ENCODE measurements around the gene KIF18A. TPM values are rescaled to one million over a fixed set of nuclear protein-coding genes. Genes with fewer than 3 reads are reported as not detected.

Gene KIF18A
- total and polyA plus RNA-seq, 5 experiments from 2014 or later: 0.20 to 1.2 (median 0.41) TPM

- Mint-ChIP-seq H3K4me3 (no peak overlapping the region), H3K4me1 (no peaks in the 10 kb centered on the region), H3K36me3 (no peaks in the 10 kb centered on the region), H3K9me3 (no peaks in the 10 kb centered on the region), H3K27me3 (no peaks in the 10 kb centered on the region), H3K27ac (no peak overlapping the region)
- ATAC-seq: no peak
- POLR2A ChIA-PET: no interaction called here
- no peak for DNase-seq
These were observed 49.6 kb downstream of the KIF18A start for GRCh38 chr11:28058333-28058732.

DNA sequence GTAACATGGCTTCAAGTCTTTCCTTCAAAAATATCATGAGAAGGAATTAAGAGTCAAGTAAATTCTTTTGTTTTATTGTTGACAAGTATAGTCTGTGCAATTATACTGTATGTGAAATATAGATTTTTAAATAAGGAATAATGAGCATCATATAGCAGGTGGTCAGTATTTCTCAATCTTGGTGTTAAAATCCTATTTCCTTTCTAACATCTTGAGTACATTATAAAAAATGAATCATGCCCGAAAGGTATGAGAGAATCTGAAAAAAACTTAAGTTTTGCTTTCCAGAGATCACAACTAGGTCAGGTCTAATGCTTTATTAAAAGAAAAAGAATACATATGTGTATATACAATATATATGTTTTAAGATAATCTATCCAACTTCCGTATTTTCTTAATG, 53.1 kb downstream of the KIF18A start:
- H3K9me3 Mint-ChIP-seq: no peaks in the 10 kb centered on the region
- POLR2A ChIA-PET: no interaction called here
- no peak for ATAC-seq
- H3K36me3 Mint-ChIP-seq: no peaks in the 10 kb centered on the region
- H3K27ac Mint-ChIP-seq: no peak overlapping the region
- no peak overlapping the region for H3K4me3 Mint-ChIP-seq
- H3K27me3 Mint-ChIP-seq: no peaks in the 10 kb centered on the region
- H3K4me1 Mint-ChIP-seq: no peaks in the 10 kb centered on the region
- no peak for DNase-seq

- Mint-ChIP-seq H3K9me3 (no peaks in the 10 kb centered on the region), H3K27ac (no peak overlapping the region), H3K4me3 (no peak overlapping the region), H3K27me3 (no peaks in the 10 kb centered on the region), H3K4me1 (no peaks in the 10 kb centered on the region), H3K36me3 (no peaks in the 10 kb centered on the region)
- DNase-seq (no peak), ATAC-seq (no peak)
- POLR2A ChIA-PET: no interaction called here
These were observed 58.4 kb downstream of the KIF18A start for GRCh38 chr11:28049338-28050216.

GRCh38 chr11:28048812-28049211, 59.1 kb downstream of the KIF18A start:
- H3K4me3 Mint-ChIP-seq: no peak overlapping the region
- no peaks in the 10 kb centered on the region for H3K36me3 Mint-ChIP-seq
- no peaks in the 10 kb centered on the region for H3K9me3 Mint-ChIP-seq

DNA sequence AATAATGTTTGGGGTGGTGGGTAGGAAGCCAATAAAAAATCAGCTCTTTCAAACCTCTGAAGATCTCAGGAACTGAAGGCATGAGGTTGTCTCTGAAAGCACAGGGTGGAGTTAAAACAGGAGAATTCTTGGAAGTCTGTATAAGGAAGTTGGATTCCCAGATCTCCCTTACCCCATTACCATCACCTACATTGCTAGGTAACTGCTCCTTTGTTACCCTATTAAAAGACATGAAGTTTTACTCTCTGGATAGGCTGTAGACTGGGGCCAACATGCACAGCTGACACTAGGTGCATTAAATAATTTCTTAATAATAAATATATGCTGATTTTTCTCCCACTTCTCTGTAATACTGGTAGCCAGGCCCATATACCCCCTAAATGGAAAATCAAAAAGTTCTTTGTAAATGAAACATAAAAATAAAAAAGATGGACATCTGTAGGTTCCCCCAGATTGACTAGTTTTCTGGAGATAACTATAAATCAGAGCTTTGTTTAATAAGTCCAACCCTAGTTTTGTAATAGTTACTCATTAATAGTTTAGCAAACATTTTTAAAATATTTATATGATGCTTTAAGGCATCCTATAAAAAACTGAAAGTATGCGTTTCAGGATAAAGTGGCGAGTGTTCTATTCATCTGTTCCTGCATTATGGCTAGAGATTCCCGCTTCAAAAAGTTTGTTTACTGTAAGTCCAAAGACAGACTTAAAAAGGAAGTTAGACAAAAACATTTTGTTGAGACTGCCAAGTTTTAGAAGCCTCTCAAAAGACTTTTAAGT, 63.8 kb downstream of the KIF18A start:
- POLR2A ChIA-PET: no interaction called here
- DNase-seq (no peak), ATAC-seq (no peak)
- no peaks in the 10 kb centered on the region for H3K36me3 Mint-ChIP-seq
- no peaks in the 10 kb centered on the region for H3K27me3 Mint-ChIP-seq
- no peaks in the 10 kb centered on the region for H3K9me3 Mint-ChIP-seq
- no peak overlapping the region for H3K27ac Mint-ChIP-seq
- H3K4me3 Mint-ChIP-seq: no peak overlapping the region
- H3K4me1 Mint-ChIP-seq: no peaks in the 10 kb centered on the region

More at GRCh38 chr11:28048812-28049211, 59.1 kb downstream of the KIF18A start:
- ATAC-seq (no peak), DNase-seq (no peak)
- no peak overlapping the region for H3K27ac Mint-ChIP-seq
- POLR2A ChIA-PET: no interaction called here
- no peaks in the 10 kb centered on the region for H3K27me3 Mint-ChIP-seq
- H3K4me1 Mint-ChIP-seq: no peaks in the 10 kb centered on the region

DNA sequence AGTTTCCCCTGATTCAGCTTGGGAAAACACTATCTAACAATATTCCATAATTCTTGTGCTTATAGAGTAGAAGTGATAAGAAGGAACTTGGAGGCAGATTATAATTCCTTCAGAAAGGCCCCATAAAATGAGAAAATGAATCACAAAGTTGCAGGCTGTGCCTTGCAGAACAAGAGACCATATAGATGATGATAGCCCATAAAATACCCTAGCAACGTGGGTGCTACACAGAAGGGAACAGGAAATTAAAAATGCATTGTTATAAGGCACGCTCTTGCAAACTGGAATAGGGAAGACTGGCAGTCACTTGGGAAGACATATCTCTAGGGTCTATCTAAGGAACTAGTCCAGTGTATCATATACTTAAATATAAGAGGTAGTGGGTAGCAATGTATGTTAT, 67.6 kb downstream of the KIF18A start:
- no peaks in the 10 kb centered on the region for H3K9me3 Mint-ChIP-seq
- no peaks in the 10 kb centered on the region for H3K27me3 Mint-ChIP-seq
- H3K4me1 Mint-ChIP-seq: no peaks in the 10 kb centered on the region
- no peaks in the 10 kb centered on the region for H3K36me3 Mint-ChIP-seq
- no peak overlapping the region for H3K4me3 Mint-ChIP-seq
- H3K27ac Mint-ChIP-seq: no peak overlapping the region
- ATAC-seq (no peak), DNase-seq (no peak)
- POLR2A ChIA-PET: no interaction called here

GRCh38 chr11:28038775-28039174, 69.2 kb downstream of the KIF18A start:
- no peaks in the 10 kb centered on the region for H3K27me3 Mint-ChIP-seq
- POLR2A ChIA-PET: no interaction called here
- H3K27ac Mint-ChIP-seq: no peak overlapping the region
- H3K4me1 Mint-ChIP-seq: no peaks in the 10 kb centered on the region
- H3K4me3 Mint-ChIP-seq: no peak overlapping the region
- DNase-seq (no peak), ATAC-seq (no peak)
- no peaks in the 10 kb centered on the region for H3K9me3 Mint-ChIP-seq
- H3K36me3 Mint-ChIP-seq: no peaks in the 10 kb centered on the region

DNA sequence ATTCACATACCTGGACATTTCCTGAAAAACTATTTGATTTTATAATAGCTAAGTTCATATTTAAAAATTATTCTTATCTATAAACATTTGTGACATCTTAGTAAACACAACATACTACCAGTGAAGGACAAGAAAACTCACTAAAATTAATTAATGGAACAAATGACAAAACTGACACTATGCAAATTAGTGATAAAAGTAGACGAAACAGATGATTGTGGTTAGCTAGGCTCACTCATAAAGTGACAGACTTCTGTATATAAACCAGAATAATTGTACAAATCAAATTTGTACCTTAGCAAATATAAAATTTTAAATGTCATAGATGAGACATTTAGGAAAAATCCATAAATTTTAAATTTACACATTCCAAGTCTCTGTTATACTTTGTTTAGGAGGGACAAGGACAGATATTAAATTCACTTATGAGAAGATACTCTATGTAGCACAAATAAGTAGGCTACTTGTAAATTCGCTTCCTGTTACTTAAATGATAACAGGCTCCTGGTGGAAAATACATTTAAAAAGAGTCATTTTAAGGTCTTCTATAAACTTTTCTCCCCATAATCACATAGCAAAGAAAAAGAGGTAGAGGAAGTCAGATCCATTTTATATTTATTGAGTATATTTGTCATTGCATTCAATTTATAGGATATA, 81.2 kb downstream of the KIF18A start:
- H3K9me3 Mint-ChIP-seq: no peaks in the 10 kb centered on the region
- ATAC-seq (no peak), DNase-seq (no peak)
- no peak overlapping the region for H3K27ac Mint-ChIP-seq
- no peak overlapping the region for H3K4me3 Mint-ChIP-seq
- POLR2A ChIA-PET: no interaction called here
- no peaks in the 10 kb centered on the region for H3K27me3 Mint-ChIP-seq
- H3K4me1 Mint-ChIP-seq: no peaks in the 10 kb centered on the region
- no peaks in the 10 kb centered on the region for H3K36me3 Mint-ChIP-seq

DNA sequence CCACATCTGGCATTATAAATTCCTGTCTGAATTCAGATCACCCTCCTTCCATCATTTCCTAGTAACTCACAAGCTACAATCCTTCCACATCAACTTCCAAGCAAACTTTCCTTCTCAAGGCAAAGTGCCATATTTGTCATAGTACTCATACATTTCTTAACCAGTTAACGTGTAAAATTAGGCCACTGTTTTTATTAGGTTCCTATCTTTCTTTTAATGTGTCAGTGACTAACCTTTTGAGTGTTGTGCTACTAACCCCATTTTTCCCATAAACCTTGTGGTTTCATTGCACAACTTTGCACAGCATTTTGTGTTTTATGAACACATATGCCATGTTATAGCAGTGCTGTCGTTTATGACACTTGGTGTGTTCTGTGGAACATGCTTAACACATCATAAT, 90.1 kb downstream of the KIF18A start:
- Mint-ChIP-seq H3K9me3 (no peaks in the 10 kb centered on the region), H3K4me3 (no peak overlapping the region), H3K27me3 (no peaks in the 10 kb centered on the region), H3K36me3 (no peaks in the 10 kb centered on the region), H3K27ac (no peak overlapping the region), H3K4me1 (no peaks in the 10 kb centered on the region)
- POLR2A ChIA-PET: no interaction called here
- ATAC-seq: no peak
- DNase-seq: no peak

- ATAC-seq (no peak), DNase-seq (no peak)
- Mint-ChIP-seq H3K27me3 (no peaks in the 10 kb centered on the region), H3K4me3 (no peak overlapping the region), H3K4me1 (no peaks in the 10 kb centered on the region), H3K9me3 (no peaks in the 10 kb centered on the region), H3K36me3 (no peaks in the 10 kb centered on the region), H3K27ac (no peak overlapping the region)
- POLR2A ChIA-PET: no interaction called here
These were observed 96.1 kb downstream of the KIF18A start for GRCh38 chr11:28011813-28012212.

DNA sequence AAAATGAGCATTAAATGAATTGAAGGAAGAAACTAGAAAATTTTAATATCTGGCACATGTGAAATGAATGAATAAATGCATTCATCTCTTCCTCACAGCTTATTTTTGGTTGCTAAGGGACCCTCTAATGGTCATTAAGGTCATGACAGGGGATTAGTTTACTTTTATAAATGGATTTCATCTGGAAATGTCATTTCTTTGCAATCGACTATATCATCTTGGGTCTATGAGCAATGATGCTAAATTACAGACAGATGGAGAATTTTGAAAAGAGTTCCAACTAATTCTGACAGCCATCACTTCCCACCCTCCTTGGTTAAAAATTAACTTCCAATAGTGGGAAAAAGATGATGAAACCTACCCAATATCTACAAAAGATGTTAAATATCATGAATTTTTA, 98.0 kb downstream of the KIF18A start:
- H3K27me3 Mint-ChIP-seq: no peaks in the 10 kb centered on the region
- DNase-seq (no peak), ATAC-seq (no peak)
- peaks cover 0 to 5% (median 0%) of the 10 kb centered on the region in 9 donors for H3K9me3 Mint-ChIP-seq
- no peaks in the 10 kb centered on the region for H3K4me1 Mint-ChIP-seq
- H3K27ac Mint-ChIP-seq: no peak overlapping the region
- POLR2A ChIA-PET: no interaction called here
- H3K4me3 Mint-ChIP-seq: no peak overlapping the region
- H3K36me3 Mint-ChIP-seq: no peaks in the 10 kb centered on the region

- DNase-seq: no peak
- H3K36me3 Mint-ChIP-seq: no peaks in the 10 kb centered on the region
- no peak for ATAC-seq
- no peaks in the 10 kb centered on the region for H3K27me3 Mint-ChIP-seq
- peaks cover 0 to 8% (median 2%) of the 10 kb centered on the region in 9 donors for H3K9me3 Mint-ChIP-seq
- POLR2A ChIA-PET: no interaction called here
- H3K4me1 Mint-ChIP-seq: no peaks in the 10 kb centered on the region
- H3K4me3 Mint-ChIP-seq: no peak overlapping the region
- no peak overlapping the region for H3K27ac Mint-ChIP-seq
These were observed 98.6 kb downstream of the KIF18A start for GRCh38 chr11:28009388-28009787.

- Mint-ChIP-seq H3K27ac (no peak overlapping the region), H3K4me1 (no peaks in the 10 kb centered on the region), H3K36me3 (peaks cover 0 to 37% (median 16%) of the 10 kb centered on the region in 3 donors), H3K27me3 (no peaks in the 10 kb centered on the region), H3K4me3 (no peak overlapping the region), H3K9me3 (peaks cover 17 to 55% (median 38%) of the 10 kb centered on the region in 9 donors)
- ATAC-seq: no peak
- no peak for DNase-seq
- POLR2A ChIA-PET: no interaction called here
These were observed 104.3 kb downstream of the KIF18A start for GRCh38 chr11:28003615-28004014.

Data from naive thymus-derived CD8-positive, alpha-beta T cell (primary cell).